Measurements from ENCODE around the gene ANKRD63. TPM values are rescaled to one million over a fixed set of nuclear protein-coding genes. Genes with fewer than 3 reads are reported as not detected.

ANKRD63 gene
- total RNA-seq, 6 experiments from 2014 or later = not detected

Other genes starting within 250 kb of the ANKRD63 start
- 100 to 1,000 TPM; 177 to 227 (median 212) TPM for gene SRP14, start 243.9 kb downstream of the ANKRD63 start, total RNA-seq (2021; fragmentation: NEBNext Ultra II Directional; extraction: Animal tissue kit (Norgen Biotek cat#: 25700))
- 1 to 10 TPM in 2 of 6 experiments, under 1 TPM in 4; 0.57 to 1.2 (median 0.81) TPM for gene BMF, start 174.2 kb downstream of the ANKRD63 start, total RNA-seq (2021; fragmentation: NEBNext Ultra II Directional; extraction: Animal tissue kit (Norgen Biotek cat#: 25700))
- gene BUB1B, start 122.0 kb downstream of the ANKRD63 start, total RNA-seq (2021; fragmentation: NEBNext Ultra II Directional; extraction: Animal tissue kit (Norgen Biotek cat#: 25700)) = 10 to 100 TPM; 11.5 to 38.1 (median 29.6) TPM
- gene PAK6, start 44.0 kb downstream of the ANKRD63 start, total RNA-seq (2021; fragmentation: NEBNext Ultra II Directional; extraction: Animal tissue kit (Norgen Biotek cat#: 25700)) = not detected
- 1 to 10 TPM in 1 of 6 experiments, under 1 TPM in 5; 0.12 to 1.0 (median 0.48) TPM for gene PLCB2, start 24.9 kb upstream of the ANKRD63 start, total RNA-seq (2021; fragmentation: NEBNext Ultra II Directional; extraction: Animal tissue kit (Norgen Biotek cat#: 25700))
- 10 to 100 TPM; 19.6 to 32.8 (median 23.4) TPM for gene INAFM2, start 40.6 kb upstream of the ANKRD63 start, total RNA-seq (2021; fragmentation: NEBNext Ultra II Directional; extraction: Animal tissue kit (Norgen Biotek cat#: 25700))
- gene CCDC9B, start 57.9 kb upstream of the ANKRD63 start, total RNA-seq (2021; fragmentation: NEBNext Ultra II Directional; extraction: Animal tissue kit (Norgen Biotek cat#: 25700)) = 10 to 100 TPM; 54.3 to 92.3 (median 57.9) TPM
- gene PHGR1, start 68.0 kb upstream of the ANKRD63 start, total RNA-seq (2021; fragmentation: NEBNext Ultra II Directional; extraction: Animal tissue kit (Norgen Biotek cat#: 25700)) = not detected
- gene DISP2, start 75.2 kb upstream of the ANKRD63 start, total RNA-seq (2021; fragmentation: NEBNext Ultra II Directional; extraction: Animal tissue kit (Norgen Biotek cat#: 25700)) = under 1 TPM; 0.03 to 0.26 (median 0.21) TPM
- 10 to 100 TPM; 26.2 to 49.7 (median 47.5) TPM for gene KNSTRN, start 99.7 kb upstream of the ANKRD63 start, total RNA-seq (2021; fragmentation: NEBNext Ultra II Directional; extraction: Animal tissue kit (Norgen Biotek cat#: 25700))
- gene IVD, start 122.7 kb upstream of the ANKRD63 start, total RNA-seq (2021; fragmentation: NEBNext Ultra II Directional; extraction: Animal tissue kit (Norgen Biotek cat#: 25700)) = 10 to 100 TPM; 48.5 to 69.9 (median 50.4) TPM
- gene BAHD1, start 157.9 kb upstream of the ANKRD63 start, total RNA-seq (2021; fragmentation: NEBNext Ultra II Directional; extraction: Animal tissue kit (Norgen Biotek cat#: 25700)) = 10 to 100 TPM; 12.7 to 14.4 (median 14.2) TPM
- gene CHST14, start 187.9 kb upstream of the ANKRD63 start, total RNA-seq (2021; fragmentation: NEBNext Ultra II Directional; extraction: Animal tissue kit (Norgen Biotek cat#: 25700)) = 10 to 100 TPM; 26.3 to 32.5 (median 28.4) TPM